ENCODE results near the gene ITPRID2. TPM values are rescaled to one million over a fixed set of nuclear protein-coding genes. Genes with fewer than 3 reads are reported as not detected.
"Not testable (repeated sequence)": the region's sequence is repeated elsewhere in the genome, so short reads cannot be mapped to it uniquely, and the experiment has no call there.

Gene ITPRID2
- total RNA-seq, 1 donor from 2014 or later, result 50.9 TPM

GRCh38 chr2:181954538-181954883 lies 63.0 kb downstream of the ITPRID2 start:
- intact Hi-C loops (cut with DNase I), result loop anchor here (2.0 kb wide), 2 partner anchors 122 to 212 kb away; no protein-coding TSS in a partner anchor
- TF ChIP-seq CTCF (IDR thresholded peaks at IDR 0.05), result no peak
- peak overlapping the region; percentile 20 to 55 for H3K4me3 ChIP-seq

GRCh38 chr2:181955010-181955409 lies 63.5 kb downstream of the ITPRID2 start:
- no peak for TF ChIP-seq CTCF (IDR thresholded peaks at IDR 0.05)
- H3K27me3 ChIP-seq, result no peaks in the 10 kb centered on the region
- no peaks in the 10 kb centered on the region for H3K36me3 ChIP-seq
- H3K4me1 ChIP-seq, result no peaks in the 10 kb centered on the region
- no peak overlapping the region for H3K4me3 ChIP-seq
- intact Hi-C loops (cut with DNase I), result loop anchor here (2.0 kb wide), 2 partner anchors 122 to 212 kb away; no protein-coding TSS in a partner anchor
- H3K27ac ChIP-seq, result no peak overlapping the region
- no peaks in the 10 kb centered on the region for H3K9me3 ChIP-seq
- no peak for DNase-seq (ENCODE audit: low spot score in 2 of 2)

More at GRCh38 chr2:181954538-181954883, 63.0 kb downstream of the ITPRID2 start:
- no peak overlapping the region for H3K27ac ChIP-seq
- H3K27me3 ChIP-seq, result no peaks in the 10 kb centered on the region
- DNase-seq (ENCODE audit: low spot score in 2 of 2), result no peak
- no peaks in the 10 kb centered on the region for H3K4me1 ChIP-seq
- H3K36me3 ChIP-seq, result no peaks in the 10 kb centered on the region
- H3K9me3 ChIP-seq, result no peaks in the 10 kb centered on the region

GRCh38 chr2:181955866-181956265 lies 64.3 kb downstream of the ITPRID2 start:
- not testable (repeated sequence) for H3K27ac ChIP-seq; H3K4me1 ChIP-seq; H3K36me3 ChIP-seq; H3K4me3 ChIP-seq; H3K27me3 ChIP-seq; DNase-seq (ENCODE audit: low spot score in 2 of 2); H3K9me3 ChIP-seq
- intact Hi-C loops (cut with DNase I), result loop anchor here (2.0 kb wide), 2 partner anchors 121 to 213 kb away; no protein-coding TSS in a partner anchor

GRCh38 chr2:181957668-181958067 lies 66.1 kb downstream of the ITPRID2 start:
- Histone ChIP-seq H3K27ac (no peak overlapping the region), H3K36me3 (no peaks in the 10 kb centered on the region), H3K9me3 (no peaks in the 10 kb centered on the region), H3K4me3 (no peak overlapping the region), H3K27me3 (no peaks in the 10 kb centered on the region), H3K4me1 (no peaks in the 10 kb centered on the region)
- intact Hi-C loops (cut with DNase I), result no loop called here
- TF ChIP-seq CTCF (IDR thresholded peaks at IDR 0.05), result no peak
- DNase-seq (ENCODE audit: low spot score in 2 of 2), result no peak

GRCh38 chr2:181958726-181959125 lies 67.2 kb downstream of the ITPRID2 start:
- DNase-seq (ENCODE audit: low spot score in 2 of 2), result no peak
- Histone ChIP-seq H3K36me3 (no peaks in the 10 kb centered on the region), H3K4me1 (no peaks in the 10 kb centered on the region), H3K4me3 (no peak overlapping the region), H3K9me3 (no peaks in the 10 kb centered on the region), H3K27ac (no peak overlapping the region), H3K27me3 (no peaks in the 10 kb centered on the region)
- intact Hi-C loops (cut with DNase I), result no loop called here
- TF ChIP-seq CTCF (IDR thresholded peaks at IDR 0.05), result no peak

- H3K27me3 ChIP-seq, result no peaks in the 10 kb centered on the region
- H3K9me3 ChIP-seq, result no peaks in the 10 kb centered on the region
- DNase-seq (ENCODE audit: low spot score in 2 of 2), result no peak
- no peaks in the 10 kb centered on the region for H3K4me1 ChIP-seq
- no peaks in the 10 kb centered on the region for H3K36me3 ChIP-seq
- intact Hi-C loops (cut with DNase I), result no loop called here
- no peak overlapping the region for H3K4me3 ChIP-seq
- no peak overlapping the region for H3K27ac ChIP-seq
- TF ChIP-seq CTCF (IDR thresholded peaks at IDR 0.05), result no peak
Observed at GRCh38 chr2:181959508-181959907, 68.0 kb downstream of the ITPRID2 start.

GRCh38 chr2:181961167-181961566 lies 69.6 kb downstream of the ITPRID2 start:
- H3K36me3 ChIP-seq; DNase-seq (ENCODE audit: low spot score in 2 of 2); H3K27me3 ChIP-seq; H3K27ac ChIP-seq; intact Hi-C loops (cut with DNase I); H3K4me1 ChIP-seq; H3K4me3 ChIP-seq; H3K9me3 ChIP-seq: not testable (repeated sequence)

Measured in ascending aorta (tissue), 2 donors.